Osteoblast (primary cell): ENCODE data around the gene CCR6. TPM values are rescaled to one million over a fixed set of nuclear protein-coding genes. Genes with fewer than 3 reads are reported as not detected.

Experiments used
- DNase-seq: peaks from one replicate; pipeline ENCODE4 v3.0.0; 2011; ENCODE audit warnings: low spot score, mixed read lengths; ENCODE audit not compliant: insufficient read length; ENCODE audit errors: missing footprints
- H2AFZ ChIP-seq: 2 replicates; pipeline ENCODE4 v1.6.0; 2011; ENCODE audit warnings: mild to moderate bottlenecking, low read length
- H3K27ac ChIP-seq: 2 replicates; pipeline ENCODE4 v1.5.1; 2011; ENCODE audit warnings: mild to moderate bottlenecking, low read depth, low read length, moderate library complexity
- H3K27me3 ChIP-seq: 2 replicates; pipeline ENCODE4 v1.6.0; 2012; ENCODE audit warnings: mild to moderate bottlenecking, control low read depth, inconsistent platforms, low read length, moderate library complexity; ENCODE audit not compliant: insufficient read depth
- H3K36me3 ChIP-seq: 2 replicates; pipeline ENCODE4 v1.5.1; 2011; ENCODE audit warnings: mild to moderate bottlenecking, low read length, control low read depth, moderate library complexity; ENCODE audit not compliant: insufficient read depth
- H3K4me1 ChIP-seq: 2 replicates; pipeline ENCODE4 v1.5.1; 2011; ENCODE audit warnings: mild to moderate bottlenecking, low read length, control low read depth, moderate library complexity; ENCODE audit not compliant: insufficient read depth
- H3K4me2 ChIP-seq: 2 replicates; pipeline ENCODE4 v1.6.0; 2011; ENCODE audit warnings: mild to moderate bottlenecking, low read length; ENCODE audit not compliant: insufficient read depth
- H3K4me3 ChIP-seq: fragments of 200-600 bp; sonication (generic); 3 replicates; pipeline ENCODE4 v1.5.1; 2012; ENCODE audit warnings: mild to moderate bottlenecking, low read length, inconsistent platforms; ENCODE audit not compliant: insufficient read depth
- H3K79me2 ChIP-seq: 2 replicates; pipeline ENCODE4 v1.6.0; 2012; ENCODE audit warnings: mild to moderate bottlenecking, low read length, control low read depth, inconsistent platforms; ENCODE audit not compliant: insufficient read depth
- H3K9me3 ChIP-seq: 2 replicates; pipeline ENCODE4 v1.5.1; 2011; ENCODE audit warnings: low read depth, low read length, control low read depth
- H4K20me1 ChIP-seq: 2 replicates; pipeline ENCODE4 v1.6.0; 2012; ENCODE audit warnings: mild to moderate bottlenecking, low read length, control low read depth; ENCODE audit not compliant: insufficient read depth
- CTCF ChIP-seq: IDR thresholded peaks from 2 replicates; pipeline ENCODE4 v1.5.1; 2011; ENCODE audit warnings: mild to moderate bottlenecking, low read depth, low read length, moderate library complexity; ENCODE audit errors: extremely low read depth
- total RNA-seq: library from RNA; depleted of rRNA; stranded (reverse); fragments of >200 nt; gene quantifications from 2 replicates; pipeline ENCODE4 v1.2.3, GENCODE V29; 2012

Gene CCR6
- total RNA-seq, 1 donor: not detected

- no peak for TF ChIP-seq CTCF
- Histone ChIP-seq H3K4me2 (no peak overlapping the region), H3K4me3 (no peak overlapping the region), H3K79me2 (no peaks in the 10 kb centered on the region), H3K27me3 (no peaks in the 10 kb centered on the region), H3K4me1 (no peaks in the 10 kb centered on the region), H4K20me1 (no peaks in the 10 kb centered on the region), H3K9me3 (no peaks in the 10 kb centered on the region), H2AFZ (no peak overlapping the region), H3K36me3 (no peaks in the 10 kb centered on the region), H3K27ac (no peak overlapping the region)
- DNase-seq: peak; percentile 73
Observed at GRCh38 chr6:167113047-167113754, 9.7 kb upstream of the CCR6 start.

GRCh38 chr6:167113935-167114910 is 8.7 kb upstream of the CCR6 start:
- no peaks in the 10 kb centered on the region for H4K20me1 ChIP-seq
- TF ChIP-seq CTCF: no peak
- H3K27ac ChIP-seq: no peak overlapping the region
- H3K4me3 ChIP-seq: no peak overlapping the region
- no peak overlapping the region for H2AFZ ChIP-seq
- H3K36me3 ChIP-seq: no peaks in the 10 kb centered on the region
- H3K79me2 ChIP-seq: no peaks in the 10 kb centered on the region
- no peaks in the 10 kb centered on the region for H3K27me3 ChIP-seq
- H3K4me2 ChIP-seq: no peak overlapping the region
- no peaks in the 10 kb centered on the region for H3K9me3 ChIP-seq
- no peaks in the 10 kb centered on the region for H3K4me1 ChIP-seq
- no peak for DNase-seq

GRCh38 chr6:167115054-167115453 is 7.8 kb upstream of the CCR6 start:
- H3K79me2 ChIP-seq: no peaks in the 10 kb centered on the region
- no peak overlapping the region for H2AFZ ChIP-seq
- no peaks in the 10 kb centered on the region for H3K36me3 ChIP-seq
- no peaks in the 10 kb centered on the region for H3K4me1 ChIP-seq
- H3K27me3 ChIP-seq: no peaks in the 10 kb centered on the region
- DNase-seq: no peak
- TF ChIP-seq CTCF: no peak
- no peak overlapping the region for H3K4me2 ChIP-seq
- no peaks in the 10 kb centered on the region for H4K20me1 ChIP-seq
- no peaks in the 10 kb centered on the region for H3K9me3 ChIP-seq
- no peak overlapping the region for H3K27ac ChIP-seq
- no peak overlapping the region for H3K4me3 ChIP-seq
